GM13976 (cell line): ENCODE data around the gene PIM3.

Experiments
- DNase-seq: peaks from one replicate; pipeline ENCODE4 v3.0.0; 2012; ENCODE audit warnings: low spot score
- in situ Hi-C: fragments of 300-500 bp; cut with MboI; formaldehyde crosslinking; loops from one replicate; pipeline ENCODE4 v1.12.0; 2022; ENCODE audit warnings: low sequenced_read_pairs, mixed read lengths, inconsistent platforms; ENCODE audit not compliant: unreplicated experiment
- TF ChIP-seq, protein P1 (sequence below): IDR thresholded peaks from 2 replicates; pipeline ENCODE4 v1.5.1; 2012; ENCODE audit warnings: borderline replicate concordance, mild to moderate bottlenecking; ENCODE audit not compliant: insufficient read depth; ENCODE audit errors: extremely low read depth, missing control alignments, control extremely low read depth

The PIM3 gene

DNA sequence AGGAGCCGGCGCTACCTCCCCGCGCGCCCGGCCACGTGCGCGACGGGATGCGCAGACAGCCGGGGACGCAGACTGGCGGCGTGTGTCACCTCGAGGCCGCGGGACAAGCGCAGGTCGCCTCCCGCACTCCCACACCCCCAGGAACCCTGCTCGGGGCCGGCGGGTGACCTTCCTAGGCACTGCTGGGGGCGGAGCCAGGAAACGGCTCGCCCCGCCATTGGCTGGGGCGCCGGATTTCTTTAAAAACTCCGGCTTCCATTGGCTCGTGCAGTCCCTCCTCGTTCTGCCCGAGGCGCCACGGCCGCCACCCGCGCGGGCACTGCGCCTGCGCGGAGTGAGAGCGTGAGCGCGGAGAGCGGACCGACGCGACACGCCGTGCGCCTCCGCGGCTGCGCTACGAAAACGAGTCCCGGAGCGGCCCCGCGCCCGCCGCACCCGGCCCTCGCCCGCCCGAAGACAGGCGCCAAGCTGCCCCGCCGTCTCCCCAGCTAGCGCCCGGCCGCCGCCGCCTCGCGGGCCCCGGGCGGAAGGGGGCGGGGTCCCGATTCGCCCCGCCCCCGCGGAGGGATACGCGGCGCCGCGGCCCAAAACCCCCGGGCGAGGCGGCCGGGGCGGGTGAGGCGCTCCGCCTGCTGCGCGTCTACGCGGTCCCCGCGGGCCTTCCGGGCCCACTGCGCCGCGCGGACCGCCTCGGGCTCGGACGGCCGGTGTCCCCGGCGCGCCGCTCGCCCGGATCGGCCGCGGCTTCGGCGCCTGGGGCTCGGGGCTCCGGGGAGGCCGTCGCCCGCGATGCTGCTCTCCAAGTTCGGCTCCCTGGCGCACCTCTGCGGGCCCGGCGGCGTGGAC, at the start of gene PIM3:
Gene PIM3 (plus strand): TSS at position 614 of the 846 bp plus-strand sequence. CDS start 176 bp downstream, at position 790.
- TF ChIP-seq, protein P1, sequence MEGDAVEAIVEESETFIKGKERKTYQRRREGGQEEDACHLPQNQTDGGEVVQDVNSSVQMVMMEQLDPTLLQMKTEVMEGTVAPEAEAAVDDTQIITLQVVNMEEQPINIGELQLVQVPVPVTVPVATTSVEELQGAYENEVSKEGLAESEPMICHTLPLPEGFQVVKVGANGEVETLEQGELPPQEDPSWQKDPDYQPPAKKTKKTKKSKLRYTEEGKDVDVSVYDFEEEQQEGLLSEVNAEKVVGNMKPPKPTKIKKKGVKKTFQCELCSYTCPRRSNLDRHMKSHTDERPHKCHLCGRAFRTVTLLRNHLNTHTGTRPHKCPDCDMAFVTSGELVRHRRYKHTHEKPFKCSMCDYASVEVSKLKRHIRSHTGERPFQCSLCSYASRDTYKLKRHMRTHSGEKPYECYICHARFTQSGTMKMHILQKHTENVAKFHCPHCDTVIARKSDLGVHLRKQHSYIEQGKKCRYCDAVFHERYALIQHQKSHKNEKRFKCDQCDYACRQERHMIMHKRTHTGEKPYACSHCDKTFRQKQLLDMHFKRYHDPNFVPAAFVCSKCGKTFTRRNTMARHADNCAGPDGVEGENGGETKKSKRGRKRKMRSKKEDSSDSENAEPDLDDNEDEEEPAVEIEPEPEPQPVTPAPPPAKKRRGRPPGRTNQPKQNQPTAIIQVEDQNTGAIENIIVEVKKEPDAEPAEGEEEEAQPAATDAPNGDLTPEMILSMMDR = no peak
- peak; percentile 98 for DNase-seq
- in situ Hi-C loops = no loop called here

DNA sequence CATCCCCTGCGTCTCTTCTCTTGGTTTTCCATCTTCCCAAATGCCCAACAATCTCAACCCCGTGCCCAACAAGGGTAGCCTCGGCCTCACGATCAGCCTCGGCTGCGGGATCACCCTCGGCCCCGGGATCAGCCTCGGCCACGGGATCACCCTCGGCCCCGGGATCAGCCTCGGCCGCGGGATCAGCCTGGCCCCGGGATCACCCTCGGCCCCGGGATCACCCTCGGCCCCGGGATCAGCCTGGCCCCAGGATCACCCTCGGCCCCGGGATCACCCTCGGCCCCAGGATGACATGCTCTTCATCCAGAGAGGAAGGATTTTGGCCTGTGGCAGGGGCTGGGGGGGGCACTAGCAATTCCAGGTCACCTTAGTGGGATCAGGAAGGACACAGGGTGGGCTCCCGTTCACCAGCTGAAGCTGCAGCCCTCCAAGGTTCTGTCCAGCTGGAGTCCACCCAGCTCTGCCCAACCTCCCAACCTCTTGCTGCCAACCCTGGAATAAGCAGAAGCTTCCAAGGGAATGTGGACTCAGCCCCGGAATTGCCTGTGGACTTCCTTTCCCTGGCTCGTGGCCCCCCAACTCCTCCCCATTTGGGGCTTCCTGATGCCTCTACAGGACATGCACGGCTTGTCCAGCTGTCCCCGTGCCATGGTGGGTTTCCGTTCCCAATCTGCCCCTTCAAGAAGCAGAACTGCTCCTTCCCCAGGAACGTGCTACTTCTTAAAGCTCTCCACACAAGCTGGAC, 48.5 kb upstream of the PIM3 start:
- in situ Hi-C loops = no loop called here

DNA sequence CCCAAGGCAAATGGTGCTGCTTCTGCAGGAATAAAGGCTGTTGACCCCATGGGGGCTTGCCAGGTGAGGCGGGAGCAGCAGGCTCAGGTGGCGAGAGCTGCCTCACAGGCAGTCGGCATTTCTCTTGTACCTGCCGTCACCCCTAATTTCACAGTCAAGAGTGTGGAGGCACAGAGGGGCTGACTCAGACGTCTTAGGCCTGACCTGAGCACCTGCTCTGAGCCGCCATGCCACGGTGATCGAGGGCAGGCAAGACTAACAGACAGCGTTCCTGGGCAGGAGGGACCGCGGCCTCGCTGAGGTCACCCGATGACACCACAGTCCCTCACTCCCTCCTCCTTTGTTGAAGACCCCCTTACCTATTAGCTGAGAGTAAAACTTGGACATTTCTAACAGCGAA, 47.5 kb upstream of the PIM3 start:
- TF ChIP-seq, protein P1 = no peak
- DNase-seq = no peak
- in situ Hi-C loops = no loop called here

More for the DNA sequence above, 48.5 kb upstream of the PIM3 start:
- TF ChIP-seq, protein P1 = no peak
- DNase-seq = no peak

- in situ Hi-C loops = no loop called here
- TF ChIP-seq, protein P1 = no peak
- DNase-seq = no peak
Observed at GRCh38 chr22:49913446-49913845, 47.1 kb upstream of the PIM3 start.

GRCh38 chr22:49914256-49914655, 46.3 kb upstream of the PIM3 start:
- no peak for DNase-seq
- TF ChIP-seq, protein P1 = no peak
- in situ Hi-C loops = no loop called here

DNA sequence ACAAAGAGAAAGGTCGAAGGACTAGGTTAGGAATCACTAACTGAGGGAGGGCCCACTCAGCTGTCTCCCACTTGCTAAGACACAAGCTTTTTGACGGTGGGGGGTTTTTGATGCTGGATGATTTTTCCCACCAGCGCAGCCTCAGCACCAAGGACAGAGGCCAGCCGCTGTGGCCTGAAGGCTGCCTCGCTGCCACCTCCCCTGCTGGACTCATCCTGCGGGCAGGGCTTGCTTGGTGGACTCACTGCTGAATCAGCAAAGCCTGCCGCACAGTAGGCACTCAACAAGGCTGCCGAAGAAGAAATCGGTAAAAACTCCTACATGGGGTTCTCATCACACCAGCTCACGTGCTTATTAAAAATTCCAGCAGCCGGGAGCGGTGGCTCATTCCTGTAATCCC, 45.0 kb upstream of the PIM3 start:
- DNase-seq = no peak
- in situ Hi-C loops = no loop called here
- TF ChIP-seq, protein P1 = no peak
